ENCODE measurements around the gene RNPEP. TPM values are rescaled to one million over a fixed set of nuclear protein-coding genes. Genes with fewer than 3 reads are reported as not detected.
A peak's percentile ranks its signal among the peaks of the same experiment; 100 is the strongest.

RNPEP gene
- total and polyA plus RNA-seq, 4 experiments from 2014 or later = 25.9 to 41.4 (median 29.7) TPM

- H3K27ac Mint-ChIP-seq = no peak overlapping the region
- ChIA-PET CTCF (ENCODE audit: partially characterized antibody) (no interaction called here), POLR2A (ENCODE audit: partially characterized antibody) (no interaction called here)
- H3K27ac ChIP-seq (ENCODE audit: low read depth, low read length) = no peak overlapping the region
- intact Hi-C loops (cut with micrococcal nuclease) = no loop called here
- no peaks in the 10 kb centered on the region for H3K36me3 Mint-ChIP-seq
- H3K4me1 ChIP-seq (ENCODE audit: insufficient read depth, low read length) = peaks cover 8% of the 10 kb centered on the region
- H3K9me3 Mint-ChIP-seq = no peaks in the 10 kb centered on the region
- no peaks in the 10 kb centered on the region for H3K9me3 ChIP-seq (ENCODE audit: control insufficient read depth in 1 of 2, low read length in 2 of 2)
- no peak overlapping the region for H3K4me3 Mint-ChIP-seq
- DNase-seq = no peak
- no peak overlapping the region for H3K4me3 ChIP-seq (ENCODE audit: low read length in 2 of 2)
- H3K27me3 ChIP-seq (ENCODE audit: insufficient read depth, low read length) = peaks cover 22% of the 10 kb centered on the region
- peaks cover 6 to 23% (median 12%) of the 10 kb centered on the region in 4 donors for H3K4me1 Mint-ChIP-seq
- peaks cover 44 to 45% of the 10 kb centered on the region in 2 donors for H3K27me3 Mint-ChIP-seq
- H3K36me3 ChIP-seq (ENCODE audit: insufficient read depth, low read length) = no peaks in the 10 kb centered on the region
These were observed 34.8 kb upstream of the RNPEP start for GRCh38 chr1:201947697-201948008.

- intact Hi-C loops (cut with micrococcal nuclease) = no loop called here
- H3K27ac ChIP-seq (ENCODE audit: low read depth, low read length) = no peak overlapping the region
- ChIA-PET POLR2A (ENCODE audit: partially characterized antibody) (no interaction called here), CTCF (ENCODE audit: partially characterized antibody) (no interaction called here)
- Mint-ChIP-seq H3K36me3 (peaks cover 0 to 2% of the 10 kb centered on the region in 2 donors), H3K4me1 (peaks cover 9 to 25% (median 15%) of the 10 kb centered on the region in 4 donors), H3K9me3 (peaks cover 0 to 2% (median 0%) of the 10 kb centered on the region in 8 donors), H3K27me3 (peaks cover 31 to 34% of the 10 kb centered on the region in 2 donors), H3K4me3 (no peak overlapping the region), H3K27ac (no peak overlapping the region)
- no peak for DNase-seq
- H3K36me3 ChIP-seq (ENCODE audit: insufficient read depth, low read length) = no peaks in the 10 kb centered on the region
- H3K27me3 ChIP-seq (ENCODE audit: insufficient read depth, low read length) = peaks cover 22% of the 10 kb centered on the region
- peaks cover 11% of the 10 kb centered on the region for H3K4me1 ChIP-seq (ENCODE audit: insufficient read depth, low read length)
- no peaks in the 10 kb centered on the region for H3K9me3 ChIP-seq (ENCODE audit: control insufficient read depth in 1 of 2, low read length in 2 of 2)
- H3K4me3 ChIP-seq (ENCODE audit: low read length in 2 of 2) = no peak overlapping the region
These were observed 33.0 kb upstream of the RNPEP start for GRCh38 chr1:201949491-201949890.

GRCh38 chr1:201954263-201955008 lies 28.0 kb upstream of the RNPEP start:
- peak overlapping the region; percentile 83 to 99 for H3K4me3 ChIP-seq (ENCODE audit: low read length in 2 of 2)
- H3K4me1 ChIP-seq (ENCODE audit: insufficient read depth, low read length) = peaks cover 19% of the 10 kb centered on the region
- intact Hi-C loops (cut with micrococcal nuclease) = loop anchor here (1.0 to 5.0 kb wide), 4 partner anchors 28 to 393 kb away; partner anchors contain the start of genes IPO9, PPP1R12B and RNPEP
- no peaks in the 10 kb centered on the region for H3K9me3 ChIP-seq (ENCODE audit: control insufficient read depth in 1 of 2, low read length in 2 of 2)
- Mint-ChIP-seq H3K27me3 (no peaks in the 10 kb centered on the region), H3K4me3 (peak overlapping the region; percentile 92 to 99 (median 98)), H3K4me1 (peaks cover 12 to 30% (median 20%) of the 10 kb centered on the region in 4 donors), H3K36me3 (peaks cover 9 to 29% of the 10 kb centered on the region in 2 donors), H3K9me3 (peaks cover 0 to 2% (median 0%) of the 10 kb centered on the region in 8 donors), H3K27ac (peak overlapping the region; percentile 97 to 99 (median 98))
- H3K27me3 ChIP-seq (ENCODE audit: insufficient read depth, low read length) = no peaks in the 10 kb centered on the region
- peak overlapping the region; percentile 83 for H3K27ac ChIP-seq (ENCODE audit: low read depth, low read length)
- peaks cover 10% of the 10 kb centered on the region for H3K36me3 ChIP-seq (ENCODE audit: insufficient read depth, low read length)
- no peak for DNase-seq
- POLR2A ChIA-PET (ENCODE audit: partially characterized antibody) = interaction anchor here (0.9 to 3.3 kb wide), 5 partner anchors 9 to 125 kb away, joined by 3 to 20 read pairs (median 7); partner anchors contain the start of genes LMOD1 and RNPEP
- CTCF ChIA-PET (ENCODE audit: partially characterized antibody) = interaction anchor here (0.6 to 3.1 kb wide), 4 partner anchors 9 to 59 kb away, joined by 3 to 16 read pairs (median 4); partner anchors contain the start of gene LMOD1

GRCh38 chr1:201955009-201955728 lies 27.3 kb upstream of the RNPEP start, which contains the start of gene TIMM17A:
TSS of gene TIMM17A (plus strand) at chr1:201955503. CDS start at chr1:201955527, 24 bp downstream.
- Histone ChIP-seq H3K4me3 (ENCODE audit: low read length in 2 of 2) (peak within 1 kb of the TSS; percentile 83 to 99), H3K9me3 (ENCODE audit: control insufficient read depth in 1 of 2, low read length in 2 of 2) (no peaks in the 10 kb centered on the region), H3K4me1 (ENCODE audit: insufficient read depth, low read length) (peaks cover 19% of the 10 kb centered on the region), H3K27ac (ENCODE audit: low read depth, low read length) (peak within 1 kb of the TSS; percentile 83), H3K36me3 (ENCODE audit: insufficient read depth, low read length) (peaks cover 11% of the 10 kb centered on the region), H3K27me3 (ENCODE audit: insufficient read depth, low read length) (no peaks in the 10 kb centered on the region)
- intact Hi-C loops (cut with micrococcal nuclease) = loop anchor here (1.0 to 5.0 kb wide), 4 partner anchors 27 to 392 kb away; partner anchors contain the start of genes IPO9, PPP1R12B and RNPEP
- Mint-ChIP-seq H3K36me3 (peaks cover 9 to 30% of the 10 kb centered on the region in 2 donors), H3K27ac (peak within 1 kb of the TSS; percentile 97 to 99 (median 98)), H3K9me3 (peaks cover 0 to 2% (median 0%) of the 10 kb centered on the region in 8 donors), H3K27me3 (no peaks in the 10 kb centered on the region), H3K4me3 (peak within 1 kb of the TSS; percentile 92 to 99 (median 98)), H3K4me1 (peaks cover 12 to 30% (median 20%) of the 10 kb centered on the region in 4 donors)
- peak; percentile 90 to 95 (median 90) for DNase-seq
- ChIA-PET POLR2A (ENCODE audit: partially characterized antibody) (interaction anchor here (0.7 to 3.3 kb wide), 6 partner anchors 9 to 126 kb away, joined by 3 to 20 read pairs (median 6); partner anchors contain the start of genes LMOD1 and RNPEP), CTCF (ENCODE audit: partially characterized antibody) (interaction anchor here (1.0 to 3.1 kb wide), 3 partner anchors 18 to 59 kb away, joined by 3 to 16 read pairs (median 5); no protein-coding TSS in a partner anchor)

GRCh38 chr1:201955729-201956143 lies 26.7 kb upstream of the RNPEP start:
- peaks cover 12 to 34% of the 10 kb centered on the region in 2 donors for H3K36me3 Mint-ChIP-seq
- Histone ChIP-seq H3K27me3 (ENCODE audit: insufficient read depth, low read length) (no peaks in the 10 kb centered on the region), H3K27ac (ENCODE audit: low read depth, low read length) (peak overlapping the region; percentile 83), H3K36me3 (ENCODE audit: insufficient read depth, low read length) (peaks cover 16% of the 10 kb centered on the region), H3K4me3 (ENCODE audit: low read length in 2 of 2) (peak overlapping the region; percentile 83 to 99), H3K4me1 (ENCODE audit: insufficient read depth, low read length) (peaks cover 19% of the 10 kb centered on the region), H3K9me3 (ENCODE audit: control insufficient read depth in 1 of 2, low read length in 2 of 2) (no peaks in the 10 kb centered on the region)
- ChIA-PET POLR2A (ENCODE audit: partially characterized antibody) (interaction anchor here (0.7 to 3.3 kb wide), 5 partner anchors 8 to 126 kb away, joined by 3 to 20 read pairs (median 7); partner anchors contain the start of genes LMOD1 and RNPEP), CTCF (ENCODE audit: partially characterized antibody) (interaction anchor here (1.0 to 3.1 kb wide), 2 partner anchors 44 to 60 kb away, joined by 3 to 16 read pairs; no protein-coding TSS in a partner anchor)
- no peaks in the 10 kb centered on the region for H3K27me3 Mint-ChIP-seq
- peaks cover 0 to 2% (median 0%) of the 10 kb centered on the region in 8 donors for H3K9me3 Mint-ChIP-seq
- intact Hi-C loops (cut with micrococcal nuclease) = loop anchor here (1.0 to 5.0 kb wide), 4 partner anchors 27 to 392 kb away; partner anchors contain the start of genes IPO9, PPP1R12B and RNPEP
- H3K4me1 Mint-ChIP-seq = peaks cover 12 to 30% (median 20%) of the 10 kb centered on the region in 4 donors
- H3K4me3 Mint-ChIP-seq = peak overlapping the region; percentile 92 to 99 (median 98)
- DNase-seq = no peak
- H3K27ac Mint-ChIP-seq = peak overlapping the region; percentile 97 to 99 (median 98)

- Mint-ChIP-seq H3K4me1 (peaks cover 12 to 30% (median 22%) of the 10 kb centered on the region in 4 donors), H3K9me3 (peaks cover 0 to 2% (median 0%) of the 10 kb centered on the region in 8 donors), H3K36me3 (peaks cover 25 to 52% of the 10 kb centered on the region in 2 donors), H3K27me3 (no peaks in the 10 kb centered on the region), H3K27ac (no peak overlapping the region), H3K4me3 (no peak overlapping the region)
- DNase-seq = no peak
- intact Hi-C loops (cut with micrococcal nuclease) = loop anchor here (5.0 kb wide), 2 partner anchors 131 to 389 kb away; partner anchors contain the start of genes IPO9 and PPP1R12B
- Histone ChIP-seq H3K27ac (ENCODE audit: low read depth, low read length) (no peak overlapping the region), H3K4me3 (ENCODE audit: low read length in 2 of 2) (no peak overlapping the region), H3K36me3 (ENCODE audit: insufficient read depth, low read length) (peaks cover 26% of the 10 kb centered on the region), H3K9me3 (ENCODE audit: control insufficient read depth in 1 of 2, low read length in 2 of 2) (no peaks in the 10 kb centered on the region), H3K4me1 (ENCODE audit: insufficient read depth, low read length) (peaks cover 19% of the 10 kb centered on the region), H3K27me3 (ENCODE audit: insufficient read depth, low read length) (no peaks in the 10 kb centered on the region)
- ChIA-PET POLR2A (ENCODE audit: partially characterized antibody) (interaction anchor here (1.1 to 1.2 kb wide), 2 partner anchors 15 to 25 kb away, joined by 3 read pairs; partner anchors contain the start of gene RNPEP), CTCF (ENCODE audit: partially characterized antibody) (interaction anchor here (0.9 to 1.6 kb wide), 3 partner anchors 16 to 62 kb away, joined by 3 to 7 read pairs (median 7); no protein-coding TSS in a partner anchor)
These were observed 24.1 kb upstream of the RNPEP start for GRCh38 chr1:201958348-201958747.

All from CD4-positive, alpha-beta memory T cell (primary cell).